GM21723 (cell line): ENCODE data around the gene TSPAN14.

Experiments used
- ATAC-seq: cut with Tn5 transposase; IDR thresholded peaks from one replicate; pipeline ENCODE4 v1.9.1; 2021; ENCODE audit warnings: mild to moderate bottlenecking, moderate library complexity; ENCODE audit not compliant: unreplicated experiment

Gene TSPAN14

DNA sequence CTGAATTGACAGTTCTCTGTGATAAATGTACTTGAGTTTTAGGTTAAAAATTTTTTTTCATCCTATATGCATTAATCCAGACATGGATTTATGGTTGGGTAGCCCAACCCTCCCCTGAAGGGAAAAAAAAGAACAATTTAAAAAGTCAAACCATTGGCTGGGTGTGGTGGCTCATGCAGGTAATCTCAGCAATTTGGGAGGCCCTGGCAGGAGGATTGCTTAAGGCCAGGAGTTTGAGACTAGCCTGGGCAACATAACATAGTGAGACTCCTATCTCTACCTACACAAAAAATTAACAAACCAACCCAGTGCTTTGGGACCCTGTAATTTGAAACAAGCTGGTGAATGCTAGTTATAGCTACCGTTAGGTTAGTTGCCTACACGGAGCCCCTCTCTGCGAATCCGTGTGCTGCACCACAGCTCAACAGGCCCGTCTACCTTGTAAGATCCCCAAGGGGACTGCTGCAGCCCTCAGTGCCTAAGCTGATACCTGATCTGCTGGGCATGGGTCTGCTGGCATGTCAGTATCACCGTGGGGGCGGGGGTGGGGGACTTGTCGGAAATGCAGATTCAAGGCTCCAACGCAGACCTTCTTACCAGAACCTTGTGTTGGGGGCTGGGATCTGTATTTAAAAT is 32.8 kb downstream of the TSPAN14 start:
- ATAC-seq: no peak

DNA sequence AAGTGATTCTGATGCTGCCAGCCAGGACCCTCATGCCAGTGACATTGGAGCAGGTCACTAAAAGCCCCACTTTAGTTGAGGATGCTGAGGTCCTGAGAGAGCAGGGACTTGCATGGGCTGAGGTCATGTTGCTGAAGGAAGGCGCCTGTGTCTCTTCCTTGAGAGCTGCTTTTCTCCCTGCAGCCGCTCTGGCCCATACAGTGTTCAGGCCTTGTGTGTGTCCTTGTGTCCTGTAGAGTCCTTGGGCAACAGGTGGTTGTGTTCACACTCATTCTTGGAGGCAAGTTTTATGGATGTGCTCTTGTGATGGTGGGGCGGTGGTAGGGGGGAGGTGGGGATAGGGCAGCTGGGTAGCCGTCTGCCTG is 33.3 kb downstream of the TSPAN14 start:
- ATAC-seq: no peak

- ATAC-seq: no peak
Measured at GRCh38 chr10:80487791-80488538, 33.9 kb downstream of the TSPAN14 start.

DNA sequence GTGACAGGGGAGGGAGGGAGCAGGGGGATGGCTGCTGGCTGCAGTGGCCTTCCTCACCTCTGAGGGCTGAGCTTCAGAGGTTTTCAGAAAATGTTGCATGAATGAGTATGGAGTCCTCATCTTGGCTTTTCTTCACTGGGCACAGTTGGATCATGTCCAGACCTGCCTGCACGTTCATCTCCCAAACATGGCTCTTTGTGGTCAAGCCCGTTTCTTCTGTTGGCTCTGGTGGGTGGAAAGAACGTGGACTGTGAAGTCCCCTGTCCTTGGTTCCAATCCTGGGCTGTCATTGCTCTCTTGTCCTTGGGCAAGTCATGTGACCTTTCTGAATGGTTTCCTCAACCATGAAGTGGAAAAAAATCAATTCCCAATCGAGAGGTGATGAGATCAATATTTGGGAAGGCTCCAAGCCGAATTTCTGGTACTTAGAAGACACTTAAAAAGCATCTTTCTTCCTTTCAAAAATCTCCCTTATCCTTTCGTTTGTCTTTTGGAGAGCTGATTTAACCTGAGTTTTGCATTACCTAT is 34.5 kb downstream of the TSPAN14 start:
- ATAC-seq: no peak

DNA sequence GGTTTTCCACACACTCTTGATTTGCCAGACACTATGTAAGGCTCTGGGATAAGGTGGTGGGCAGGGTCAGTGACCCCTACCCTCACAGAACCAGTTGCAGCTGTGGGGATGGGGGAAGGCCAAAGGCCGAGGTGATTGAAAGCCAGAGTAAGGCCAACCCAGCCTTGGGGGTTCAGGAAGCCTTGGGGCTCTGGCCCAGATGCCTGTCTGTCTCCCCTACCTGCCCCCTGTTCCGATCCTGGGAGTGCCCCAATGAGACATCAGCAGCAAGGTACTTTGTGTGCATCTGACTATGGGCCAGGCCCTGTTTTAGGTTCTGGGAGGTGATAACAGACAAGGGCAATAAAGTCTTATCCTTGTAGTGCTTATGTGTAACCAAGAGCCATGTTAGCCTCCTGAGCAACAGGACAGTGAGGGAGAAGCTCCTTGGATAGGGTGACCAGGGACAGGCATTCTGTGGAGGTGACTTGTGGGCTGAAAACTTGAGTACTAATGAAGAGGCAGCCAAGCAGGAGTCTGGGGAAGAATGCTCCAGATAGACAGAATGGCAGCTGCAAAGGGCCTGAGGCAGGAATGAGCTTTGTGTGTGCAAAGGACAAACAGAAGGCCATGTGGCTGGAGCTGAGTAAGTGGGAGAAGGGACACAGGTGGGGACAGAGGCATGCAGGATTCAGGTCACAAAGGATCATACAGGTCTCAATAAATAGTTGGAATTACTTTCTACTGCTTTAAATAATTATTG is 35.4 kb downstream of the TSPAN14 start:
- ATAC-seq: no peak

DNA sequence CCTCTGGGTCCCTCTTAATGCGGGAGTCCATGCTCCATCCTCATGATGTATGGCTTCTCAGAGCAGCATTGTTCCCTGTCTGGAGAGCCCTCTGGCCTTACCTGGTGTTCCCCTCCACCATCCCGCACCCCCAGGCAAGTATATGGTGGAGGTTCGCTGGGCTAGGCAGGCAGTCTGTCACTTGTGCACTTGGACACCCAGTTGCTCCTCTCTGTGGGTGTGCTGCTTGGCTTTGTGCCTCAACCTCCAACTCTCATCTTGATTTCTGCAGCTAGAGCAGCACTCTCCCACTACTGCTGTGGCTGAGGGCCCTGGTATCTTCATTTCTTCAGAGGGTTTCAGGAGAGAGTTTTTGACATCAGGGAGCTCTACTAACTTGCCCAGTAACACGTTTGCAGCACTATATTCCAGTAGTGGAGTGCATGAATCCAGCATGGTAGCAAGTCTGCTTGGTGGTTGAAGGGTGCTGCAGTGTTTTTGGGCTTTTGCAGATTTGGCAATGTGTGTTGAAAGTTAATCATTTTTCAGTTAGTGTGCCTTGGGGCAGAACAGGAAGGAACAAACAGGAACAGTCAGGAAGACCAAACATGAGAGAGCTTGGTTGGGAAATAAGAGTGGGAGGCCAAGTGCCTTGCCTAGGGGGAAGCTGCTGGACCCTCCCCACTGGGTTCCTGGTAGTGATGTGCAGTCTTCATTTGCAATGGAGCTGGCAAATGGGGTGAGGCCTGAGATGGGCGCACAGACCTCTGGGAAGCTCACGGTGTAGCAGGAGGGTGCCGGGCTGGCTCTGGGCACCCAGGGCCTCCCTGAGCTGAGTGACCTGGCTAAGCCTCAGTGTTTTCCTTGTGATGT is 37.4 kb downstream of the TSPAN14 start:
- no peak for ATAC-seq

GRCh38 chr10:80492848-80493521 is 38.9 kb downstream of the TSPAN14 start:
- ATAC-seq: peak; percentile 37

DNA sequence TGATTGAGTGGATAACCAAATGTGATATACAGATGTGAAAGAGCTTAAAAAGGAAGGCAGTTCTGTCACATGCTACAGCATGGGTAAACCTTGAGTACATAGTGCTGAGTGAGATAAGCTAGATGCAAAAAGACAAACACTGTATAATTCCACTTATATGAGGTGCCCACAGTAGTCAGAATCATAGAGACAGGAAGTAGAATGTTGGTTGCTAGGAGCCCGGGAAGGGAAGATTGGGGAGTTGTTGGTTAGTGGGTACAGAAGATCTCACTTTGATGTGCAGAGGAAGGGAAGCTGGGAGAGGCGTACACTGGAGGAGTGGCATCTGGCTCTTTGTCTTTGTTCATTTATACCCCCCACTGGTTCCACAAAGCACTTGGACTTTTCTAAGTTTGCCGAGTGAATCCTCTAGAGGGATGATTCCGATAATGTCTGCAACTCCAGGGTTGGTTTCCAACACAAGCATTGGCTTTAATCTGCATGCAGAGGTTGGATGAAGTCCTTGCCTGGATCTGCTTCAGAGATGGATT is 39.5 kb downstream of the TSPAN14 start:
- ATAC-seq: peak; percentile 56

DNA sequence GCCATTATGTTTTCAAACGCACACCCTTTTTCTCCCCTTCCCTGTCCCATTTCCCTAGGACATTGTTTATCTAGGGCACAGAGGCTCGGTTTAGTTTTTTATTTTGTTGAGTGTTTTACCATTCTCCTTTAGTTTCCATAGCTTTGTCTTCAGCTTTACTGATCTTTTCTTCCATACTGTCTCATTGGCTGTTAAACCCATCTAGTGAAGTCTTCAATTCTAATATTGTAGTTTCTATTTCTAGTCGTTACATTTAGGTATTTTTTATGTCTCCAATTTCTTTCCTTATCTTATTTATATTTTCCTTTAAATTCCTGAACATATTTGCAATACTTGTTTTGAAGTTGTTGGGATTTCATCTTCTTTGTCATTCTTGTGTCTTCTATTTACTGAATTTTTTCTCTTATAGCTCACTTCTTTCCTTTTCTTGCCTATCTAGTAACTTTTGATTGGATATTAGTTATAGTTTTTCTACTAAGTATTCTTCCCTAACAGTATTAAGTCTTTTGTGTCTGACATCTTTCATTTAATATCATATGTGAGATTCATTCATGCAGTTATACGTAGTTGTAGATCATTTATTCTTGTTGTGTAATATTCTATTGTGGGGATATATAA is 42.6 kb downstream of the TSPAN14 start:
- ATAC-seq: no peak

DNA sequence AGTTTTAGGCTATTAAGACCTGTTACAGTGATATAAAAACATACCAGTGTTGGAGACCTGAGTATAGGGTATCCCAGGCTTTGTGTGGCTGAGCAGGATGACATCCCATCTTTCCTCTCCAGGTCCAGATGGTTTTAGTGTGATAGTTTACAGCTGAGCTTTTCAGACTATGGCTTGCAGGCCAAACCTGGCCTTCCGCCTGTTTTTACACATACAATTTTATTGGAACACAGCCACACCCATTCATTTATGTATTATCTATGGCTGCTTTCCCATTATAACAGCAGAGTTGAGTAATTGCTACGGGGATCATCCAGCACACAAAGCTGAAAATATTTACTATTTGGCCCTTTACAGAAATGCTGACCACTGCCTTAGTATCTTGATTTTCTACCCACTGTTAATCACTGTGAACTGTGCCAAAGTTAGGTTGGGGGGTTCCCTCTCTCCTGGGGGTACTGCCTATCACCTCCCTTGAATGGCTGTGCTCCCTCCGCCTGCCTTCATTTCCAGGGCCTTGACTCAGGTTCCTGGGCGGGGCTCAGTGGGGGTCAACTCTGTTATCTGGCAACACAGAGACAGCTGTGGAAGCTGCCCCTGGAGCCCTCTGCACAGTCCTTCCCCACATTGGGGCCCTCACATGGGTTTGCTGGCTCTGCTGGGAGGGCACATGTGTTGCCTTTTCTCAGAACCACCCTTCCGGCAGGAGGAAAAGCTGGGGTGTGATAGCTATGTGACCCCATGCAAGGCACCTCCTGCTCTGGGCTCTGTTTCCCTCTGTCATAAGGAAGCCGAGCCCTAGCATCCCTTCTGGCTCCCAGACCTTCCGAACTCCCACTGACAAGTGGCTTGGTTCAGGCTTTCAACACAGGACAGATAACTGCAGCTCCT is 43.3 kb downstream of the TSPAN14 start:
- no peak for ATAC-seq

- no peak for ATAC-seq
Measured at GRCh38 chr10:80498078-80498832, 44.1 kb downstream of the TSPAN14 start.

GRCh38 chr10:80498833-80499741 is 45.0 kb downstream of the TSPAN14 start:
- ATAC-seq: no peak

DNA sequence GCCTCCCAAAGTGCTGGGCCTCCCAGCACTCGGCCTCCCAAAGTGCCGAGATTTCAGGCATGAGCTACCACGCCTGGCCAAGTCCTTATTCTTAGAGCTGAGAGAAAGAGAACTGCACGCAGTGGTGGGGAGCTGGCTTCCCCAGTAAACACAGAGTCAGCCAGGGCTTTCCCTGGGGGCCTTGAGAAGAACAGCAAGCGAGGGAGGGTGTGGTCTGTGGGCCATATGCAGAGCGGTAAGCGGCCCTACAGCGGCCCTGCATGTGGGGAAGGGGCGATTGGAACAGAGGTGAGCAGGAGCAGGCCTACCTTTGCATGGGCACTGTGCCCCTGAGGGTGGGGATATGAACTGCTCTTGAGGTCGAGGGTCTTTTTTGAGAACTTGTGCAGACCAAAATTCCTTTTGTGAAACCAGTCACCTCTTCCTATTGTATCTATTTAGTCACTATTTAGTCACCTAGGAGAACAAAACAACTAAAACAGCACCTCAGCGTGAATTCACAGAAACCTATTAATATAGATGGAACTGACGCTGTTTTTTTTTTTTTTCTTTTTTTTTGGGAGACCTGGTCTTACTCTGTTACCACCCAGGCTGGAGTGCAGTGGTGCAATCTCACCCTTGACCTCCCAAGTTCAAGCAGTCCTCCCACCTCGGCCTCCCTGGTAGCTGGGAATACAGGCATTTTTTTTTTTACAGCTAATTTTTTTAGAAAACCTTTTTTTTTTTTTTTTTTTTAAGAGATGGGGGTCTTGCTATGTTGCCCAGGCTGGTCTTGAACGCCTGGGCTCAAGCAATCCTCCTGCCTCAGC is 46.7 kb downstream of the TSPAN14 start:
- peak; percentile 63 for ATAC-seq

- no peak for ATAC-seq
Measured at GRCh38 chr10:80501381-80501912, 47.3 kb downstream of the TSPAN14 start.

DNA sequence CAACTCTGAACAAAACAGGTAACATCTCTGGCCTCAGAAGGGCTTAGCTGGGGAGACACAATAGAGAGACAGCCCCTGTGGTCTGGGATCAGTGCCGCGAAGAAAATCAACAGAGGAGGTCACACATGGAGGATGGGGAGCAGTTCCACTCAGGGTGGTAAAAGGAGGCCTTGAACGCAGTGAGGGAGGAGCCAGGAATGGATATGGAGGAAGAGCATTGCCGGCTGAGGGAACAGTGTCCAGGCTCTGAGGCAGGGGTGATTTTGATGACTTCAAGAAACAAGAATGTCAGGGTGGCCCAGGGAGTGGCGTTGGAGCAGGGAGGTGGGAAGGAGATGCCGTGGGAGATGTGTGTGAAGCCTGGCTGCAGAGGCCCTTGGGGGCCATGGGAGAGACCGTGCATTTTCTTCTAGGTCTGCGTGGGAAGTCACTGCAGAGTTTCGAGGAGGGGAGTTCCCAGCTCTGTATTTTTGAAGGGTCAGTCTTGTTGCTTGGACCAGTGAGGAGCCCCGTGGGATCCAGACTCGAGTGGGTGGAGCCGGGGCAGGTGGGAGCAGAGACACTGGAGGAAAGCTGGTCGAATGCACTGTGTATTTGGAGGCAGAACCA is 47.9 kb downstream of the TSPAN14 start:
- ATAC-seq: no peak
